ENCODE measurements around the gene TMEM178B.

DNA sequence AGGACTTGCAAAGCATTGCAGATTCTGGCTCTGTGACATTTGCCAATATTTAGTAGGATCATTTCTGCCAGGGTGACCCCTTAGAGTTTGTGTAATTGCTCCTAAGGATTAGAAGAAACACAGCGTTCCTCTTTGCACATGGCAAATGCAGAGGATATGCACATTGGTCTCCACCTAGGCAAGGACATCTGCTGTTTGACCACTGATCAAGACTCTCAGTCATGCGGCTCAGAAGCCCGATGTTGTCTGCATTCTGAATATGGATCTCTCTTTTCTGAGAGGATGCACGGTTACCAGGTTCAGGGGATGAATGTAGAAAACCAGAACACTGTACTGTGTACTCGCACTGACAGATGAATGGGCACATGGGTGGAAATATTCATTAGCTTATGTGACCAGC lies 296.8 kb downstream of the TMEM178B start:
- TF ChIP-seq POLR2AphosphoS5 (IDR thresholded peaks at IDR 0.05; ENCODE audit: low read depth) (no peak), CTCF (IDR thresholded peaks at IDR 0.05; ENCODE audit: insufficient read depth, low read length) (no peak), REST (IDR thresholded peaks at IDR 0.05; ENCODE audit: insufficient replicate concordance, low read depth) (no peak)
